Measurements from ENCODE around the gene SDK2.

The SDK2 gene

GRCh38 chr17:73609758-73610157 lies 34.5 kb downstream of the SDK2 start:
- no peak for TF ChIP-seq POLR2AphosphoS5 (IDR thresholded peaks at IDR 0.05; ENCODE audit: low read depth, low read length)
- no peak for TF ChIP-seq FOXP2 (optimal IDR thresholded peaks at IDR 0.05; ENCODE audit: borderline replicate concordance, extremely low read depth, extremely low read length, insufficient read depth)
- no peak for TF ChIP-seq SIN3A (IDR thresholded peaks at IDR 0.05; ENCODE audit: borderline replicate concordance, insufficient read depth, low read length)
- TF ChIP-seq TAF1 (IDR thresholded peaks at IDR 0.05; ENCODE audit: borderline replicate concordance, insufficient read depth, low read length), result no peak
- TF ChIP-seq REST (IDR thresholded peaks at IDR 0.05; ENCODE audit: insufficient read depth in 1 of 2, low read depth in 2 of 2, low read length in 2 of 2), result no peak

GRCh38 chr17:73609060-73609459 lies 35.2 kb downstream of the SDK2 start:
- no peak for TF ChIP-seq POLR2AphosphoS5 (IDR thresholded peaks at IDR 0.05; ENCODE audit: low read depth, low read length)
- TF ChIP-seq TAF1 (IDR thresholded peaks at IDR 0.05; ENCODE audit: borderline replicate concordance, insufficient read depth, low read length), result no peak
- TF ChIP-seq FOXP2 (optimal IDR thresholded peaks at IDR 0.05; ENCODE audit: borderline replicate concordance, extremely low read depth, extremely low read length, insufficient read depth), result no peak
- no peak for TF ChIP-seq SIN3A (IDR thresholded peaks at IDR 0.05; ENCODE audit: borderline replicate concordance, insufficient read depth, low read length)
- TF ChIP-seq REST (IDR thresholded peaks at IDR 0.05; ENCODE audit: insufficient read depth in 1 of 2, low read depth in 2 of 2, low read length in 2 of 2), result no peak

GRCh38 chr17:73605444-73605843 lies 38.8 kb downstream of the SDK2 start:
- TF ChIP-seq FOXP2 (optimal IDR thresholded peaks at IDR 0.05; ENCODE audit: borderline replicate concordance, extremely low read depth, extremely low read length, insufficient read depth) (no peak), POLR2AphosphoS5 (IDR thresholded peaks at IDR 0.05; ENCODE audit: low read depth, low read length) (no peak), TAF1 (IDR thresholded peaks at IDR 0.05; ENCODE audit: borderline replicate concordance, insufficient read depth, low read length) (no peak), REST (IDR thresholded peaks at IDR 0.05; ENCODE audit: insufficient read depth in 1 of 2, low read depth in 2 of 2, low read length in 2 of 2) (no peak), SIN3A (IDR thresholded peaks at IDR 0.05; ENCODE audit: borderline replicate concordance, insufficient read depth, low read length) (no peak)

- TF ChIP-seq TAF1 (IDR thresholded peaks at IDR 0.05; ENCODE audit: borderline replicate concordance, insufficient read depth, low read length) (no peak), REST (IDR thresholded peaks at IDR 0.05; ENCODE audit: insufficient read depth in 1 of 2, low read depth in 2 of 2, low read length in 2 of 2) (no peak), FOXP2 (optimal IDR thresholded peaks at IDR 0.05; ENCODE audit: borderline replicate concordance, extremely low read depth, extremely low read length, insufficient read depth) (no peak), SIN3A (IDR thresholded peaks at IDR 0.05; ENCODE audit: borderline replicate concordance, insufficient read depth, low read length) (no peak), POLR2AphosphoS5 (IDR thresholded peaks at IDR 0.05; ENCODE audit: low read depth, low read length) (no peak)
These were observed 39.8 kb downstream of the SDK2 start for GRCh38 chr17:73604476-73604875.

GRCh38 chr17:73603971-73604370 lies 40.3 kb downstream of the SDK2 start:
- TF ChIP-seq TAF1 (IDR thresholded peaks at IDR 0.05; ENCODE audit: borderline replicate concordance, insufficient read depth, low read length) (no peak), REST (IDR thresholded peaks at IDR 0.05; ENCODE audit: insufficient read depth in 1 of 2, low read depth in 2 of 2, low read length in 2 of 2) (no peak), SIN3A (IDR thresholded peaks at IDR 0.05; ENCODE audit: borderline replicate concordance, insufficient read depth, low read length) (no peak), FOXP2 (optimal IDR thresholded peaks at IDR 0.05; ENCODE audit: borderline replicate concordance, extremely low read depth, extremely low read length, insufficient read depth) (no peak), POLR2AphosphoS5 (IDR thresholded peaks at IDR 0.05; ENCODE audit: low read depth, low read length) (no peak)
